Naive thymus-derived CD8-positive, alpha-beta T cell (primary cell): ENCODE results near the gene RAD51B. TPM values are rescaled to one million over a fixed set of nuclear protein-coding genes. Genes with fewer than 3 reads are reported as not detected.
"Not testable (repeated sequence)": the region's sequence is repeated elsewhere in the genome, so short reads cannot be mapped to it uniquely, and the experiment has no call there.

ENCODE experiments used
- ATAC-seq, 2 donors: fragments of 150-1000 bp; cut with Tn5 transposase in 1 of 2; sonication (Bioruptor Pico), chemical (Tn5 transposase) in 1 of 2; 1 replicate in 1 of 2; 2 replicates in 1 of 2; pipeline ENCODE4 v1.10.0; 2021; ENCODE audit warnings: mild to moderate bottlenecking in 2 of 2, moderate library complexity in 2 of 2
- POLR2A ChIA-PET: fragments of 350-600 bp; sonication (Branson Sonifier 250); formaldehyde crosslinking; loops from one replicate; lab custom pipeline; 2021; ENCODE audit warnings: antibody characterized with exemption; lab: Charles Lee
- DNase-seq, 10 donors: peaks; one replicate each; pipeline versions ENCODE4 v3.0.0 to v3.0.0-alpha.2; 2020 to 2022
- H3K27ac Mint-ChIP-seq, 10 donors: one replicate each; pipeline ENCODE4 v1.8.0; 2020 to 2022; ENCODE audit warnings: mild to moderate bottlenecking in 10 of 10, mixed read lengths in 10 of 10, moderate library complexity in 4 of 10, inconsistent platforms in 1 of 10
- H3K27me3 Mint-ChIP-seq, 5 donors: one replicate each; pipeline ENCODE4 v1.8.0; 2021 to 2022; ENCODE audit warnings: mixed read lengths in 5 of 5
- H3K36me3 Mint-ChIP-seq, 3 donors: one replicate each; pipeline ENCODE4 v1.8.0; 2020 to 2022; ENCODE audit warnings: mixed read lengths in 3 of 3, mild to moderate bottlenecking in 2 of 3, inconsistent platforms in 1 of 3
- H3K4me1 Mint-ChIP-seq, 4 donors: one replicate each; pipeline ENCODE4 v1.8.0; 2021 to 2022; ENCODE audit warnings: mixed read lengths in 4 of 4
- H3K4me3 Mint-ChIP-seq, 10 donors: one replicate each; pipeline ENCODE4 v1.8.0; 2020 to 2022; ENCODE audit warnings: mild to moderate bottlenecking in 10 of 10, mixed read lengths in 10 of 10, moderate library complexity in 6 of 10, inconsistent platforms in 1 of 10
- H3K9me3 Mint-ChIP-seq, 9 donors: one replicate each; pipeline ENCODE4 v1.8.0; 2020 to 2022; ENCODE audit warnings: mixed read lengths in 9 of 9, mild to moderate bottlenecking in 3 of 9, inconsistent platforms in 1 of 9, moderate library complexity in 1 of 9
- polyA plus RNA-seq, 3 donors: library from polyadenylated mRNA; unstranded; fragments of 300-500 nt; fragmentation: Illumina TruSeq; gene quantifications; one replicate each; pipeline ENCODE4 v1.2.3, GENCODE V29; 2021
- total RNA-seq, 8 experiments: library from RNA in 2 of 8; stranded (reverse) in 2 of 8; gene quantifications; one replicate each; pipeline ENCODE4 v1.2.3 and lab custom pipeline; 2021 to 2026

RAD51B gene
- total and polyA plus RNA-seq, 5 experiments from 2014 or later: 15.1 to 30.0 (median 26.4) TPM

DNA sequence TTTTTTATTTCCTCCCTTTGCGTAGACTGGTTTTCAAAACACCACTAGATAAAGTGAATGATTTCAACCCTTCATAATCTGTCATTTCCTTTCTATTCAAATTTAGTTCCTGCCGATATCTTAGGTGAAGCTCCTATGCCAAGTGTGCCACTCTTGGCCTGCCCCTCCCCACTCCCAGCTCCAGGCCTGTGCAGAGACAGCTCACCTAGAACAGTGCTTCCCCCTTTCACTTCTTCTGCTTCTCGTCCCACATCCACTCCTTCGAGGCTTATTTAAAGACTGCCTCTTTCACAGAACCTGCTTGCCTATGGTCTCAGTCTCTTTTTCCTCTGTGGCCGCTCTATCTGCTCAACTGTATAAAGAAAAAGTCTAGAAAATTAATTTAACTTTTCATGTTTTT, 473.8 kb downstream of the RAD51B start:
- DNase-seq (peak in 2 of 10 donors; percentile 23 to 28), ATAC-seq (peak; percentile 74 to 75)
- peak overlapping the region; percentile 10 to 79 (median 68) for H3K4me3 Mint-ChIP-seq
- POLR2A ChIA-PET: interaction anchor here (1.5 to 3.5 kb wide), 3 partner anchors 8 to 11 kb away, joined by 4 to 37 read pairs (median 7); no protein-coding TSS in a partner anchor
- peak overlapping the region; percentile 70 to 93 (median 88) for H3K27ac Mint-ChIP-seq
- H3K27me3 Mint-ChIP-seq: no peaks in the 10 kb centered on the region
- no peaks in the 10 kb centered on the region for H3K36me3 Mint-ChIP-seq
- H3K4me1 Mint-ChIP-seq: peaks cover 32 to 65% (median 59%) of the 10 kb centered on the region in 4 donors
- H3K9me3 Mint-ChIP-seq: no peaks in the 10 kb centered on the region

DNA sequence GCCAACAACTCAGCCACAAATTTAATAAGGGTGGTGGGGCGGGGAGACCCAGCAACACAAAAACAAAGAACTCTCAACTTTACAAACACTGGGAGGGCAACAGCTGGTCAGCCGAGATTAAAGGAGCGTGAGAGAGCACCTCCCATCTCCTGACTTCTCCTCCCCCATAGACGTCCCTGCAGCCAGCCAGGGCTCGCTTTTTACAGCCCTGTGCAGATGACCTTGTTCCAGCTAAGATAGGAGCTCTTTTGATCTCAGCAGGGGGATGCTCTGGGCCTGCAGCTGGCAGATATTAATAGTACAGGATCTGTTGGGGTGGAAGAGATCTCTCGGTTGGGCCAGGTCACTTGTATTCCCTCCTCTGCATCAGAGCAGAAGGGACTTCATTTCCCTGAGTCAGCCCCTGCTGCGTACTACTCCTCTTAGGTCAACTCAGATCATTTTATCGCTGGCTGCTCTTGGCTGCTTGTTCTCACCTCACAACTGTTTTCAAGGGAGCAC, 475.8 kb downstream of the RAD51B start:
- H3K4me1 Mint-ChIP-seq: peaks cover 32 to 62% (median 62%) of the 10 kb centered on the region in 4 donors
- no peaks in the 10 kb centered on the region for H3K27me3 Mint-ChIP-seq
- ATAC-seq (no peak), DNase-seq (no peak)
- POLR2A ChIA-PET: interaction anchor here (0.8 to 1.7 kb wide), 4 partner anchors 12 to 496 kb away, joined by 3 to 7 read pairs (median 3); no protein-coding TSS in a partner anchor
- no peaks in the 10 kb centered on the region for H3K9me3 Mint-ChIP-seq
- no peaks in the 10 kb centered on the region for H3K36me3 Mint-ChIP-seq
- no peak overlapping the region for H3K4me3 Mint-ChIP-seq
- H3K27ac Mint-ChIP-seq: peak overlapping the region in 8 of 10 donors; percentile 3 to 92 (median 66)

DNA sequence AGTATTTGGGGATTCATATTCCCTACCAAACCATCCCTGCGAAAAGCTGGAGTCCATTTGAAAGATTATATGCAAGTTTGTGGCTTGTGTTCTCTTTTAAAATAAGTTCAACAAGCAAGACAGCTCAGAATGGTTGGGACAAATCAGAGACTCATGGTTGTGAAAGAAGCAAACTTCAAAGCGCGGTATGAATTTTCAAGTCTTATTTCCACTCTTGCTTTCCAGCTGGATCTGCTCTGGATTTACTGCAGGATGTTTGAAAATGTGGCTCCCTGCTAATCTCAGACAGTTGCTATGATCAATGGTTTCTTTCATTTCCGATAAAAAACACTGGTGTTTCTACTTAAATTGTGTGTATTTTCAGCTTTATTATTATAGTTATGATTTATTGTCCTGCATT, 477.5 kb downstream of the RAD51B start:
- no peak overlapping the region for H3K4me3 Mint-ChIP-seq
- peaks cover 0 to 7% (median 2%) of the 10 kb centered on the region in 3 donors for H3K36me3 Mint-ChIP-seq
- peaks cover 0 to 3% (median 1%) of the 10 kb centered on the region in 9 donors for H3K9me3 Mint-ChIP-seq
- ATAC-seq (no peak), DNase-seq (no peak)
- H3K27me3 Mint-ChIP-seq: no peaks in the 10 kb centered on the region
- peaks cover 28 to 56% (median 53%) of the 10 kb centered on the region in 4 donors for H3K4me1 Mint-ChIP-seq
- H3K27ac Mint-ChIP-seq: peak overlapping the region in 1 of 10 donors; percentile 22
- POLR2A ChIA-PET: interaction anchor here (0.6 to 1.5 kb wide), 3 partner anchors 12 to 1347 kb away, joined by 3 to 7 read pairs (median 5); no protein-coding TSS in a partner anchor

DNA sequence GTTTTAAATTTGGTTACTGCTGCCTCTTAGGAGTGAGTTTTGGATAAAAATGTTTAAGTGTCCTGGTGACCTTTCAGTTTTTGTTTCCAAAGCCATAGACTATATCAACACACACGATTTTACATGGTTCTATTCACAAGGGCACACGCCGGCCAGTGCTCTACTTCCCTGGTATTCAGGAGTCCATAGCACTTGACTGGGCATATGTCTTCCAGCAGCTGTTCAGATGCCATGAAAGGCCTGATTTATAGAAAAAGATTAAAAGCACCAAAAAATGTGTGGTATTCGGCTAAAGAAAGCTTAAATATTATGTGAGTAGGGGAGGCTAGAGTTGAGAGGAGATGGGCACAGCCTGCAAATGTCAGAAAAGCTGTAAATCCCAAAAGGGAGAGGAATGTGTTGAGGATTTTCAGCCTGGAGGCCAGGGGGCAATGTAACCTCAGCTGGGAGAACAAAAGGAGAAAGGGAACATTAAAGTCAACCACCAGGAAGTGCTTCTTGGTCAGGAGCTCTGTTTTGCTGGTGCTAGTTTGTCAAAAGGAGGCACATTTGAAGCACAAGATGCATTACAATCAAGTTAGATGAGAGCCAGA, 478.4 kb downstream of the RAD51B start:
- peak overlapping the region in 2 of 10 donors; percentile 1 to 51 for H3K4me3 Mint-ChIP-seq
- ATAC-seq (no peak), DNase-seq (no peak)
- H3K27me3 Mint-ChIP-seq: no peaks in the 10 kb centered on the region
- peak overlapping the region; percentile 41 to 88 (median 67) for H3K27ac Mint-ChIP-seq
- peaks cover 22 to 46% (median 43%) of the 10 kb centered on the region in 4 donors for H3K4me1 Mint-ChIP-seq
- POLR2A ChIA-PET: interaction anchor here (0.6 to 1.5 kb wide), 4 partner anchors 11 to 48 kb away, joined by 3 to 7 read pairs (median 4); no protein-coding TSS in a partner anchor
- H3K9me3 Mint-ChIP-seq: peaks cover 0 to 13% (median 7%) of the 10 kb centered on the region in 9 donors
- H3K36me3 Mint-ChIP-seq: peaks cover 0 to 14% (median 9%) of the 10 kb centered on the region in 3 donors

DNA sequence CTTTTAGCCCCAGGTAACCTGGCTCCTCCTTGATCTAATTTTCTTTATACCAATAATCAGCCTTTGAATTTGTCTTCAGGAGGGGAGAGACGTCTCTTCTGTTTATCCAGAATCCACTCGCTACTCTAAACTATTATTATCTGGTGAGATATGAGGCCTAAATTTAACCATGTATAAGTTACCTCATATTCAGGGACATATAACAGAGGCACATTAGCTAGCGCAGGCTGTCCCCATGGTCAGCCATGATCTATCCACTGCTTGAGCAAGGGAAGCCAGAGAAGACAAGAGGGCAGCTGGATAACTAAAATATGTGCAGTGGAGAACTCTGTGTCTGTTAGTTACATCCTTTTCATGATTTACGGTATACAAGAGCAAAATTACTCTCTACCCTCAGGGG, 481.0 kb downstream of the RAD51B start:
- Mint-ChIP-seq H3K4me1 (peaks cover 6 to 22% (median 19%) of the 10 kb centered on the region in 4 donors), H3K27me3 (no peaks in the 10 kb centered on the region), H3K9me3 (peaks cover 0 to 14% (median 7%) of the 10 kb centered on the region in 9 donors), H3K4me3 (no peak overlapping the region), H3K36me3 (peaks cover 0 to 14% (median 9%) of the 10 kb centered on the region in 3 donors), H3K27ac (peak overlapping the region in 1 of 10 donors; percentile 56)
- POLR2A ChIA-PET: interaction anchor here (0.5 to 0.8 kb wide), 2 partner anchors 14 to 25 kb away, joined by 4 to 7 read pairs; no protein-coding TSS in a partner anchor
- DNase-seq: no peak
- ATAC-seq: no peak

DNA sequence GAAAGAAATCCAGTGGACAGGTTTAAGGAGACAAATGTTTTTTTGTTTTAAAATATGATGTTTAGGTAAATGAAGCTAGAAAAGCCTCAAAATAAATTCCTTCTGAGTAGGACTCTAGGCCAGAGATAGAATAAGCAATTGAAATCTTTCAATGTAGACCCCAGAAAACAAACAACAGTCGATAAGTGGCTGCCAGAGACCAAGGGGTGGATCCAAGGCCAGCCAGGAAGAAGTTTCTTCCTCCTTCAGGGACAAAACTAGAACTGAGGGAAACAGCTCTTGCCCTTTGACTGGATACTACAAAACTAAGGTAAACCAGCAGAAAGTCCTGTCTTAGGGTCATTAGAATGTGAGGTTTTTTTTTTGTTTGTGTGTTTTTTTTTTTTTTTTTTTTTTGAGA, 481.6 kb downstream of the RAD51B start:
- no peak for ATAC-seq
- no peaks in the 10 kb centered on the region for H3K27me3 Mint-ChIP-seq
- H3K27ac Mint-ChIP-seq: peak overlapping the region in 1 of 10 donors; percentile 56
- peaks cover 4 to 21% (median 13%) of the 10 kb centered on the region in 4 donors for H3K4me1 Mint-ChIP-seq
- H3K4me3 Mint-ChIP-seq: no peak overlapping the region
- peaks cover 0 to 14% (median 9%) of the 10 kb centered on the region in 3 donors for H3K36me3 Mint-ChIP-seq
- no peak for DNase-seq
- H3K9me3 Mint-ChIP-seq: peaks cover 0 to 14% (median 7%) of the 10 kb centered on the region in 9 donors
- POLR2A ChIA-PET: interaction anchor here (0.5 to 1.4 kb wide), 4 partner anchors 8 to 25 kb away, joined by 4 to 7 read pairs (median 4); no protein-coding TSS in a partner anchor

DNA sequence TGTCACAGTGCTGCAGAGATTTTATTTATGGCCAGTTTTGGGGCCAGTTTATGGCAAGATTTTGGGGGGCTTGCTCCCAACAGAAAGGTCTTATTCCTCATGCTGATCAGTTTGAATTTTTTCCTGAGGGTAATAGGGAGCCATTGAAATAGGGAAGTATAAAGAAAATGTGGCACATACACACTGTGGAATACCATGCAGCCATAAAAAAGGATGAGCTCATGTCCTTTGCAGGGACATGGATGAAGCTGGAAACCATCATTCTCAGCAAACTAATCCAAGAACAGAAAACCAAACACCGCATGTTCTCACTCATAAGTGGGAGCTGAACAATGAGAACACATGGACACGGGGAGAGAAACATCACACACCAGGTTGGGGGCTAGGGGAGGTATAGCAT, 483.4 kb downstream of the RAD51B start:
- not testable (repeated sequence) for H3K4me3 Mint-ChIP-seq, ATAC-seq, H3K27me3 Mint-ChIP-seq, DNase-seq, H3K27ac Mint-ChIP-seq
- Mint-ChIP-seq H3K36me3 (peaks cover 0 to 14% (median 9%) of the 10 kb centered on the region in 3 donors), H3K4me1 (peaks cover 3 to 22% (median 11%) of the 10 kb centered on the region in 4 donors), H3K9me3 (peaks cover 0 to 14% (median 7%) of the 10 kb centered on the region in 9 donors)
- POLR2A ChIA-PET: interaction anchor here (1.0 to 1.4 kb wide), 2 partner anchors 10 to 24 kb away, joined by 3 to 4 read pairs; no protein-coding TSS in a partner anchor

DNA sequence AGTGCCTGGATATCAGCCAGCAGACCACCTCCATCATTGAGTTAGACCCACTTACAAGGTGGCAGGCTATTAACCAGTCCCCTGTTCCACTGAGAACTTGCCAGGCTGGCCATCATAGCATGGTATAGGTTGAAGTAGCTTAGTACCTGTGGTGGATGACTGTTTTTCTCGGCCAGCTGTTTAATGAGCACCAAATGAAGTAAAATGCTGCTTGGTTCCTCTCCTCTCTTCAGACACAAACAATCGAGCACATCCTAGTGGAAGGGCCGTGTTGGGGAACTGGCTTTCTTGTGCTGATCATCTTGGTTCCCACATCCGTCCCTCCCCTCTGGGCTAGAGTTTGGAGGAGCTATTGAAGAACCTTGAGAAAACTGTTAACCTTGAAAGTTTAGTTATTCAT, 486.2 kb downstream of the RAD51B start:
- POLR2A ChIA-PET: no interaction called here
- ATAC-seq (no peak), DNase-seq (no peak)
- Mint-ChIP-seq H3K9me3 (peaks cover 0 to 14% (median 7%) of the 10 kb centered on the region in 9 donors), H3K36me3 (peaks cover 0 to 14% (median 9%) of the 10 kb centered on the region in 3 donors), H3K4me1 (peaks cover 5 to 33% (median 10%) of the 10 kb centered on the region in 4 donors), H3K27ac (peak overlapping the region in 3 of 10 donors; percentile 9 to 48 (median 27)), H3K27me3 (no peaks in the 10 kb centered on the region), H3K4me3 (no peak overlapping the region)

DNA sequence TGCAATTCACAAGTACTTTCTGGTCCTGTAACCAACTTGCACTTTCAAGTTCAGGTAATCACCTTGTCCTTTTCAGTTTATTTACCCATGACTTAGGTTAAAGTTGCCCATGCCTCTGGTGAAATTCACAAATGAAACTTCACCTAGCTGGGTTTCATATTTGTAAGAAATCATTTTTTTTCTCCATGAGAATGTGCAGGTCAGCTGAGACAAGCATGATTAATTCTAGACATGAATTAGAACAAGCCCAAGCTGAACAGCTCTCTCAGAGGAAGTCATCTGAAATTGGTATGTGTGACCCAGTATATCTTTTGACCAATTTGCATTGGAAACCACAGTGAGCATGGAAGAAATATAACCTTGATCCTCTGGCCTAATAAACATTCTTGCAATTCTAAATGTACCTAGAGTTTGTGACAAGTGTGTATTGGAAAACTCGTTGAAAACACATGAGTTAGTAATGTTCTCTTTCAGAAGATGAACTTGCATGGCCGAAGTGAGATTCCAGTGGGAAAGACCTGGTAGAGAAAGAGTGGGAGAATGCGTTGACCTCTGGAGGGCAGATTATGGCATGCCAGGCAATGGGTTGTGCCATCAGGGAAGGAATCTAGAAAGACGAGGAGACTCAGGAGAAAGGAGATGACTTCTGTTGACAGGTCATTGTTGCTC, 486.8 kb downstream of the RAD51B start:
- peaks cover 0 to 14% (median 7%) of the 10 kb centered on the region in 9 donors for H3K9me3 Mint-ChIP-seq
- no peak for ATAC-seq
- peak overlapping the region in 2 of 10 donors; percentile 7 to 34 for H3K27ac Mint-ChIP-seq
- H3K4me3 Mint-ChIP-seq: no peak overlapping the region
- POLR2A ChIA-PET: no interaction called here
- H3K4me1 Mint-ChIP-seq: peaks cover 5 to 39% (median 11%) of the 10 kb centered on the region in 4 donors
- H3K27me3 Mint-ChIP-seq: no peaks in the 10 kb centered on the region
- peaks cover 0 to 9% (median 9%) of the 10 kb centered on the region in 3 donors for H3K36me3 Mint-ChIP-seq
- no peak for DNase-seq

DNA sequence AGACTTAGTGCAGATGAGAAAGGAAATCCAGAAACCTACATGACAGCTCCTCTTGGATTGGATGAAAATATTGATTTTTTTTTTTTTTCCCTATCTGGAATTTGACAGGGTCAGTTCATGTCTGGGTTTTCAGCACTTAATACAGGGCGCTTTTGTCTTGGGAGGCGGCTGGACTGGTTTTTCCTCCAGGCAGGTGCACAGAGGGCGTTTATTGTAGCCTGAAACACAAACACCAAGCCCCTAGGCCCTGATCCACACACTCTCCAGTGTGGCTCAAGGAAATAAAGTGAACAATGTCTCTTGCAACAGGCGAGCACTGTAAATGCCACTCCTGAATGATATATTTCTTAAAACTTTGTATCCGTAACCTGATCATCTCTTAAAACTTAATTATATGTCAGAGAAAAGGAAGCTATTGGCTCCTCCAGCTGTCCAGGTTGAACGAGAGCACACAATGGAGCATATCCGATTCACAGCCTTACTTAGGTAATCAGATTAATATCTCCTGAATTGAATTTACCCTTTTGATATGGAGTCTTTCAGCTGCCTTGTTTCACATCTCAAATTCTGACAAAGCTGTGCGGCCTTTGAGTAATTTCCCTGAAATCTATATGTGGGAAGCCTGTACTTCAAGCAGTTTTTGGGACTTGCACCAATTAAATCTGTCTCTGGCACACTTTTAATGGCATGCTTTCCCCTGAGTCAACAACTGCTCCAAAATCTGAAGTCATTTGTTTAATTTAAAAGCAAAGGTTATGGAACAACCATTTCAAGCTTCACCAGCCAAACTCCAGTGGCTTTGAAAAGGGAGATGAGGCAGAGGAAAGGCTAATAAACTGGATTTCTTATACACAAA, 487.6 kb downstream of the RAD51B start:
- Mint-ChIP-seq H3K27me3 (no peaks in the 10 kb centered on the region), H3K4me3 (no peak overlapping the region), H3K27ac (no peak overlapping the region), H3K4me1 (peaks cover 5 to 41% (median 12%) of the 10 kb centered on the region in 4 donors), H3K36me3 (peaks cover 0 to 6% (median 6%) of the 10 kb centered on the region in 3 donors), H3K9me3 (peaks cover 0 to 9% (median 4%) of the 10 kb centered on the region in 9 donors)
- no peak for DNase-seq
- ATAC-seq: no peak
- POLR2A ChIA-PET: no interaction called here

DNA sequence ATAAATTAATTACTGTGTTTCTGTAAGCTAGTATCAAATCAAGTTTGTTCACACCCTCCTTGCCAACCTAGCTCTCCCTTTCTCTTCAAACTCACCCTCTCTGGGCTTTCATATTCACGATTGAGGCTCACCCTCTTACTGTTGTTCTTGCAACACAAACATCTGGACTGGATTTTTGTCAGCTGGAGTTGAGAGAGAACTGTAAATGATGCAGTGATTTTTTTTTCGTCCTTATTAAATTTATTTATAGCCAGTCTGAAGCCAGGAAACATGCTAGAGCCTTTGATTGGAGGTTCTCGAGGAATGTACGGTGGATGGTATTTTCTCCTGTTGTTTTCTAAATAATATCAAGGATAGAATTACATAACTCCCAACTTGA, 488.2 kb downstream of the RAD51B start:
- peaks cover 7 to 45% (median 15%) of the 10 kb centered on the region in 4 donors for H3K4me1 Mint-ChIP-seq
- H3K36me3 Mint-ChIP-seq: peaks cover 0 to 2% (median 1%) of the 10 kb centered on the region in 3 donors
- no peaks in the 10 kb centered on the region for H3K27me3 Mint-ChIP-seq
- H3K4me3 Mint-ChIP-seq: no peak overlapping the region
- H3K27ac Mint-ChIP-seq: peak overlapping the region in 1 of 10 donors; percentile 1
- H3K9me3 Mint-ChIP-seq: peaks cover 0 to 3% (median under 1%) of the 10 kb centered on the region in 9 donors
- no peak for ATAC-seq
- POLR2A ChIA-PET: no interaction called here
- no peak for DNase-seq
